Islet precursor cell (in vitro differentiated cells): Measurements from ENCODE around the gene C6orf47.
"Not testable (repeated sequence)": the region's sequence is repeated elsewhere in the genome, so short reads cannot be mapped to it uniquely, and the experiment has no call there.

Experiments
- DNase-seq: peaks from one replicate; pipeline ENCODE4 v3.0.0-alpha.2; 2018

Gene C6orf47, protein sequence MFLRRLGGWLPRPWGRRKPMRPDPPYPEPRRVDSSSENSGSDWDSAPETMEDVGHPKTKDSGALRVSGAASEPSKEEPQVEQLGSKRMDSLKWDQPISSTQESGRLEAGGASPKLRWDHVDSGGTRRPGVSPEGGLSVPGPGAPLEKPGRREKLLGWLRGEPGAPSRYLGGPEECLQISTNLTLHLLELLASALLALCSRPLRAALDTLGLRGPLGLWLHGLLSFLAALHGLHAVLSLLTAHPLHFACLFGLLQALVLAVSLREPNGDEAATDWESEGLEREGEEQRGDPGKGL

DNA sequence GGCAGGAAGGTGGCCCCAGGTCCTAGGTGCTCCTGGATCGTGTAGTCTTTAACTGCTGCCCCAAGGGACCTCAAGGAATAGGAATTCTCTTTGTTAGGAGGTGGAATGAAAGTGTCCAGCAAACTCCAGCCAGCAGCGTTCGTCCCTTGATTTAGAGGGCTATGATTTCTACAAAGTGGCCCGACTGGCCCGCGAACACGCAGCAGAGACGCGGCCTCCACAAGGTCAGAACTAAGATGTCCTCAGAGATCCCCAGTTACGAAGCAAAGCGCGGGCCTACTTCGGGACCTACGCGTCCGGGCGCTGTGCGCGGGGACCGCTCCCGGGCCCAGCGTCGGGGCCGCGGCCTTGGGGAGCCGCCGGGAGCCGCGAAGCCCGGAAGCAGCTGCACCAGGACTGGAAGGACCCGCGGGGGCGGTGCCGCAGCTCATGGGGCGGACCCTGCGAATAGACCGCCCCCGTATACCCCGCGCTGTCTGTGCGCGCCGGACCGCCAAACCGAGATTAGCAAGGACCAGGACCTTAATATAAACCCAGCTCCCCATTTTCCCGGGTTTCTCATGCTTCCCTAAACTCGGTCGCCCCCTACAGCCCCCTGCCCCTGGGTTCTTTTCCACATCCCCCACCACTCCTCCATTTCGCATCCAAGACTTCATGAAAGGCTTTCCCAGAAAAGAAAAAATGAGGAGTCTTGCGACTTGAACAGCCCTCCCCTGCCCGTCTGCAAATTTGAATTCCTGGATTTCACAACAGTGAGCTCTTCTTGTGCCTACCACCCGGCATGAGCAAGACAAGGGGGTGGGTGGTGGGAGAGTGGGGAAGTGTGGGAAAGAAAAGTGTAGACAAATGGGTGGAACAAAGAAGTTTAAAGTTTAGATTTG, at the start of gene C6orf47:
Gene C6orf47 (minus strand): TSS at position 398 of the 881 bp plus-strand sequence. CDS start 831 bp downstream, outside the sequence.
- peak; percentile 88 for DNase-seq

DNA sequence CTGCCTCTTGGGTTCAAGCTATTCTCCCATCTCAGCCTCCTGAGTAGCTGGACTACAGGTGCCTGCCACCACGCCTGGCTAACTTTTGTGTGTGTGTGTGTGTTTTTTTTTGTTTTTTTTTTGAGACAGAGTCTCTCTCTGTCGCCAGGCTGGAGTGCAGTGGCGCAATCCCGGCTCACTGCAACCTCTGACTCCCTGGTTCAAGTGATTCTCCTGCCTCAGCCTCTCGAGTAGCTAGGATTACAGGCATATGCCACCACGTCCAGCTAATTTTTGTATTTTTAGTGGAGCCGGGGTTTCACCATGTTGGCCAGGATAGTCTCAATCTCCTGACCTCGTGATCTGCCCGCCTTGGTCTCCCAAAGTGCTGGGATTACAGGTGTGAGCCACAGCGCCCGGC, 48.6 kb upstream of the C6orf47 start:
- DNase-seq = not testable (repeated sequence)

DNA sequence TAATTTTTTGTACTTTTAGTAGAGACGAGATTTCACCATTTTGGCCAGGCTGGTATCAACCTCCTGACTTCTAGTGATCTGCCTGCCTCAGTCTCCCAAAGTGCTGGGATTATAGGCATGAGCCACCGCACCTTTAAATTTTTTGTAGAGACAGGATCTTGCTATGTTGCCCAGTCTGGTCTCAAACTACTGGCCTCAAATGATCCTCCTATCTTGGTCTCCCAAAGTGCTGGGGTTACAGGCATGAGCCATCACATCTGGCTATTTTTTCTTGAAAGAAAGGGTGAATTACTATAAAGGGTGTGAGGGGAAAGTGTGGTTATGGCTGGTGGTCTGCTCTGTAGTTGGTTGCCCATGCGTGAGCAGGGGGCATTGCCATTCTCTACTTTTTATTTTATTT, 47.6 kb upstream of the C6orf47 start:
- no peak for DNase-seq

DNA sequence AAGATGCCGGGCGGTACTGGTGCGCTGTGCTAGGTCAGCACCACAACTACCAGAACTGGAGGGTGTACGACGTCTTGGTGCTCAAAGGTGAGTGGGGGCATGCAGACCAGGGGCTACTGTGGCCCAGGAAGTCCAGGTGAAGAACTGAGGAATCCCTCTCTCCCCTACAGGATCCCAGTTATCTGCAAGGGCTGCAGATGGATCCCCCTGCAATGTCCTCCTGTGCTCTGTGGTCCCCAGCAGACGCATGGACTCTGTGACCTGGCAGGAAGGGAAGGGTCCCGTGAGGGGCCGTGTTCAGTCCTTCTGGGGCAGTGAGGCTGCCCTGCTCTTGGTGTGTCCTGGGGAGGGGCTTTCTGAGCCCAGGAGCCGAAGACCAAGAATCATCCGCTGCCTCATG, 47.1 kb upstream of the C6orf47 start:
- no peak for DNase-seq

DNA sequence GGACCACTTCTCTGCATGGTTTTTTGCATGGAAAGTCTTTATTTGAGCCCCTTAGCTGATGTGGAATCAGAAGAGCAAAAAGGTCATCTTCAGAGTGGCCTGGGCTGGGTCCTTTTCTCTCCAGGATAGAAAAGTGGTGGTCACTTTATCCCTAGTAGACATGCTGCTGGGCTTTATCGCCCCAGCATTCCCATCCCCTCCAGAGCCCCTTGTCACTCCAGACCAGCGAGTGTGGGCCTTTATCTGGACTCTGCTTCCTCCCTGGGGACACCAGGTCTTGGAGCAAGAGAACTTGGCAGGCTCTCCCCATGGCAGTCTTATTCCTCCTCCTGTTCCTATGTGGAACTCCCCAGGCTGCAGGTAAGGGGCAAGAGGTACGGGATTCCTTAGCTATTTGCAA, 46.0 kb upstream of the C6orf47 start, which contains the start of gene LY6G6F:
Gene LY6G6F (plus strand): TSS at position 268 of the 400 bp plus-strand sequence. CDS start 41 bp downstream, at position 309.
- DNase-seq = no peak

DNA sequence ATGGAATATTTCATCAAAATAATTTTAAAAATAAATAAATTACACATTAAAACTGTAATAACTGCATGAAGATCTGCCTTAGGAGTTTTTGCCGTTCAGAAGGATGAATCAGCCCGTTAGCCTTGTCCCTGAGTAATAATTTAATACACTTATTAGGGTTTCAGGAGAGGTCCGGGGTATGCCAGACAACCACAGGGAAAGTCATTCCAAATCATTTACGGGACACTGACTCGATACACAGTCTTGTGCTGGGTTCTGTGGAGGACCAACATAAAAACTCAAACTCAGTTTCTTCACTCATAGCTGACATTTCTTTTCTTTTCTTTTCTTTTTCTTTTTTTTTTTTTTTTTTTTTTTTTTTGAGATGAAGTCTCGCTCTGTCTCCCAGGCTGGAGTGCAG, 45.4 kb upstream of the C6orf47 start:
- no peak for DNase-seq

DNA sequence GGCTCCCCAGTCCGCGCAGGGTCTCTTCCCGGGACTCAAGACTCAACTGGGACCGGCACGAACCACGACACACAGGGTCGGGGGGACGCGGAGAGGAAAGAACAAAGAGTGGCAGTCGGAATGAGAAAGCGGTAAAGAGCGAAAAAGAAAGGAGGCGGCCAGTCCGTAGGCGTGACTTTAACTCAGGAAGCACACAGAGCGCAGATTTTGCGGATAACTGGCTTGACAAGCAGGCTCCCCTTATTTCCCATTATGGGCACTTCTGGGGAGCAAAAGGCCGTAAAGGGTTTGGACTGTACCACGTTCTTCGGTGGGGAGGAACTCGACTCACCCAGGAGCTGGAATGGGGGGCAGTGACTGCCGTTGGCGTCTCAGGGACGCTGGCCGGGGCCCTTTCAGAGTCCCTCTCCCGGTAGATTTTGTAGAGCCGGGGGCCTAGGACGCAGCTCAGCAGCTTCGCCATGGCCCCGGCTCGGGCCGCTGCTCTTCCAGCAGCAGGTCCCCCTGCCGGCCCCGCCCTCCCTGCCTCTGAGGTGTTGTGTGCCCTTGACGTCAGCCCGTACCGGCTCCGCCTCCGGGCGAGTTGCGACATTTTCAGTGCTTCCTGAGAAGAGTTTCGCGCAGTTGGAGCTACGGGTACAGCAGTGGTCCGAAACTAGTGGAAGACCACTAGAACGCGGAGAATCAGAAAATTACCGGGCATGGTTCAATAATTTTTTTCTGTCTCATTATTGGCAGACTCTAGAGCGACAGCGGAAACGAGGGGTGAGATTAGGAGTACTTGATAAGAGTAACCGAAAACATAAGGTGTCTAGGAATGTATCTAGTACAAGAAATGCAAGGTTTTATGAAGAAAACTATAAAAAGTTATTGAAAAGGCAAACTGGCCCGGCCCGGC, 42.5 kb upstream of the C6orf47 start, which contains the start of gene ABHD16A:
Gene ABHD16A (minus strand): TSS at position 506 of the 898 bp plus-strand sequence. CDS start 43 bp downstream, at position 463.
- peak; percentile 99 for DNase-seq

DNA sequence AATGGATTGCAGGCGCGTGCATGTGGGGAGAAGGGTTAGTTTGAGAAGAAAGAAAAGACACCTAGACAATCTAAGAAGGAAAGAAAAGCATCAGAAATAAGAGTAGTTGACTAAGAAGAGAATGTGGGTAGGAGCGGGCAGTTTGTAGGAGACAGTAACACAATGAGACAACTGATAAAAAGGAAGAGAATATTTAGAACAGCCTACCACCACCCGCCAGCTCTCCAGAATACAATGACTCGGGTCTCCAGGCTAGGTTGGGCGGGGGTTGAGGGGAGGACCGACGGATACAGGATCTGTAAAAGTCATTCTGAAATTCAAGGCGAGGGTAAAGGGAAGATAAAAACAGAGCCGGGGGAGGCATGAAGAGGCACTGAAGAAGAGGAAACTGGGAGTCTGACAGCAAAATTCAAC, 41.8 kb upstream of the C6orf47 start:
- DNase-seq = no peak

DNA sequence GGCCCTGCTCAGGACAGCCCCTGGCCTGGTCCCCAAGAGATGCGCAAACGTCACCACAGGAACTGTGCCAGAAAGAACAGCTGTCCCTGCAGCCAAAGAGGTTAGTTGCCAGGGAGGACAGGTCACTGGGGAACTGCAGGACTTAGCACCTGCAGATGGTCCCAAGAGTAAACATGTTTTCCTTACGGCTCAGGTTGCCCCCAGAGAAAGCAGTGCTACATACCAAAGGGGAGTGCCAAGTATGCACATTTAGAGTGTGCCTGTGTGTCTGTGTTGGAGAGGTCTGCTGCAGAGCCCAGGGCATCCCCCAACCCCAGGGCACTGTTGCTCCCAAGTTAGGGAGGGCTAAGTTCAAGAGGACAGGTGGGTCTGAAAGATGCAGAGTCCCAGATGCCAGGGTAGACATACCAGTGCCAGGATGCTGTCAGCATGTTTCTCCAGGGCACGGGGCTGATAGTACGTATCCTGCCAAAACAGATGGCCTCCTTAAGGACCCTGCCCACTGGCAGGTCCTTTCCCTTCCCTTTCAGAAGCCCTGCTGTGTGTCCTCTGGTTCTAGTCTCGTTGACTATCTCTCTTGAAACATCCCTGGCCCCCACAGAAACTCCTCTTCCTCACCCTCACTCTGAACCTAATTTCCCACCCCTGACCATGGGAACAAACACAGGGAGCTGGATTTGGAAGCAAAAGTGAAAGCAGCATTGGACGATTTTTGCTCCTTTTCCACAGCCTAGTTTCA, 41.3 kb upstream of the C6orf47 start:
- no peak for DNase-seq

DNA sequence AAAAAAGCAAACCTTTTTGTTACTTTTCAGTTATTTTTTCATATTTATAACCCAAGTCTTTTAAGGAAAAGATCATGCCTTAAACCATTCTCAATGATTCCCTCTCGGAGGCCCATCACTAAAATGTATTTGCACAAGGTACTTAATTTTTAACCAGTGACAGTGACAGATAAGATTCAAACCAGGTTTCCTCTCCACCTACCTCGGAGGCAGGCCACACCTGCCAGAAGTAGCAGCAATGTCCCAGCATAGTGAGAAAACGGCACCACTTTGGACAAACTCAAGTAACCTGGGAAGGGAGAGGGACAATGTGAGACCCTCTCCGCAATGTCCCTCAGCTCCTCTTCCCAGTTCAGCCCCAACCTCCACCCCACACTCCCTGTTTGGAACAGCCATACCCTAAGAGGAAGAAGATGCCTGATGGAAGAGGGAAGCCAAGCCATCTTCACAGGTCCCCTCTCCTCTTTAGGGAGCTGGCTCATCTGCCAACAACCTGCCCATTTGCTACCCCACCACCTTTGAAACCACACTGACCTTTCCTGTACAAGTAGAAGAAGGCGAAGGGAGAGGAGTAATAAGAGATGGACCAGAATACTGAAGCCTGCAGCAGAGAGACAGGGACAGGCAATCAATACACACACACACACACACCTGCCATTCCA, 40.3 kb upstream of the C6orf47 start:
- no peak for DNase-seq

DNA sequence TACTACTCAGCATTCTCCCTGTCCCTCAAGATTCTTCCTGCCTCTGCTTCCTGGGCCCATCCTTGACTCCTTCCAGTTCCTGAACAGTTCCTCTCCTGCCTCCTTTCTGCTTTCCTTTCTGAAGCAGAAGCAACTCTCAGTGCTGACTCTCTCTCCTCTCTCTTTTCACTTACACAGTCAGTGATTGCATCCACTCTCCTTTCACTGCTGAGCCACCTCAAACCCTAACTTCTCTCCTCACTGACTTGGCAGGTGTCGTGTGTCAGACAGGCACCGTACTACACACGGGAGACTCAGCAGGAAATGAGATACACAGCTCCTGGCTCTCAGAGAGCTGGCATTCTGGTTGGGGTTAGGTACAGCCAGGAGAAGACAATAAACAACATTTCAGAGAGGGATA, 37.0 kb upstream of the C6orf47 start:
- no peak for DNase-seq

DNA sequence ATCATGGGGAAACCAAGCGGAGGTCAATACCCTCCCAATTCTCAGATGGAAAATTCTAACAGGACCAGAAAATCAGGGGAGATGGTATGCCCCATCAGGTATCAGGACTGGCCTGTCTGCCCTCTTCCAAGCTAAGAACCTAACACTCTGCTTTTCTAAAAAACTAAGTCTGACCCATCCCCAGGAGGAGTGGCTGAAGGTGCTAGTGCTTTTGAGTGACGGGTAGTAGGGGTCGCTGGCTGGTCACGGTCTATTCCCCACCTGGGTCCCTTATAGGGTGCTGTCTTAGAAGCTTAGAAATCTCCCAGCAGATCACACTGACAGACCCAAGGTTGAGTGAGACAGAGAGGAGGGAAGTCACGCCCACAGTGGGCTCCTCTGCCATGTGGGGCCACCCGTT, 33.0 kb upstream of the C6orf47 start:
- DNase-seq = no peak

DNA sequence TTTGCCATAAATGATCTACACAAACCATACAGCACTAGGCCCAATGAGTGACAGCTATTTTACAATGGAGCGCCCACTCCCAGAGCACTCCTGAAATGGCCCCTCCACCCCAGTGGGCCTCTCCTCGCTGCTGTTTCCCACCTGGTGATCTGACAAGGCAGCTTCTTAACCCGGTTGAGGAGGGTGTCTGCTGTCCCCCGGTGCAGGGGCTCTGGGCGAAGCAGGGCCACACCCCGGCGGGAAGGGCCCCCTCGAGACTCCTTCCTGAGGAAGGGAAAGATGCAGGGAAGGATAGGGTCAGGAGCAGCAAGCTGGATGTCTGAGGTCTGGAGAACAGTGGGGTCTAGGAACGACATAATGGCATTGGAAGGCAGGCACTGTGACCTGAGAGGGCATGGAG, 32.3 kb upstream of the C6orf47 start:
- no peak for DNase-seq

DNA sequence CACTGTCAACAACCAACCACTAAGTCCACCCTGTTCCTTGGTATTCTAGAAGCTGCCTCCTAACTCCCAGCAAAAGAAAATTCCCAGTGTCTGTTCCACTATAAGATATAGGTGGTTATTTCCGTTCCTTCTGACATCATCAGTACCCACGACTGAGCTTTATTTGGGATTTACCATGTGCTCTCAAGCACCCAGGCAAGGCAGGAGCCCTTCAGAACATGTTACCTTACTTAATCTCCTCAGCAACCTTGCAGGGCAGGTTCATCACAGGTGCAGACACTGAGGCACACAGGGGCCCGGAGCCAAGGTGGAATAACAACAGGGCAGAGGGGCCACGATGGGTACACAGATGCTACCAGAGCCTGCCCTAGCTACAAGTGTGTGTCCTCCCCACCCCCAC, 31.8 kb upstream of the C6orf47 start:
- DNase-seq = no peak

DNA sequence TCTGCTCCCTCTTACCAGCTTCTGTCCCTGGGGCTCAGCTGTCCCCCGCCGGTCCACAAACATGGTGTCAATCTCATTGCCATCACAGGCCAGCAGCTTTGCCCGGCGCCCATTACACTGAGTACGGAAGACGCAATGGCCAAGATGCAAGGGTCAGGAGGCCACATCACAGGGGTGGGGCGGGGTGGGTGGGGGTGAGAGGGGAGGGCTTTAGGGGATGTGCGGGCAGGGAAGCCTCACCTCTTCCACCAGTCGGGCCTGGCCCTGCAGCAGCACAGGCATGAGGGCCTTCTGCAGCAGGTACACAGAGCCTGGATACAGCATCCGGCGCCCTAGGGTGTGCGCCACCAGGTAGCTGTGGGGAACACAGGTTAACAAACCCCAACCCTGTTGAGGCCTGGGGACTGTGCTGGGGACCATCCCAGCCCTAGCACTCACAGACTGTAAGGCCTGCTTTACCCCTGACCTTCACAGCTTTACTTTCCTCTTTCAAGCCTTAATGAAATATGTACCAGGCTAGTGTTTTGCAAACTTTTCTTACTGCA, 31.1 kb upstream of the C6orf47 start:
- DNase-seq = no peak

DNA sequence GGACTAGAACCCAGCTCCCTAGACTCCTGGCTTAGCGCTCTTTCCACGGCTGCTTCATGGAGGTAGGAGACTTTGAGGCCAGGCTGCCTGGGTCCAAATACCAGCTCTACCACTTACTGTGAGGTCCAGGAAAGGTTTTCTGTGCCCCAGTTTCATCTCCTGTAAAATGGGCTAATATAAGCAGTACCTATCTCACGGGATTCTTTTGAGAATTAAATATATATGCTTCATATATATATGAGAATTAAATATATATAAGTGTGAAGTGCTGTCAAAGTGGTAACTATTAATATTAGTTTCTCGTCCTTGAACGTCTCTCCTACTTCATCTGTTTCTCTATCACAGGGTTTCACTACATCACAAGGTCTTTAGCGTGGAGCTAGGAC, 30.5 kb upstream of the C6orf47 start:
- DNase-seq = no peak

DNA sequence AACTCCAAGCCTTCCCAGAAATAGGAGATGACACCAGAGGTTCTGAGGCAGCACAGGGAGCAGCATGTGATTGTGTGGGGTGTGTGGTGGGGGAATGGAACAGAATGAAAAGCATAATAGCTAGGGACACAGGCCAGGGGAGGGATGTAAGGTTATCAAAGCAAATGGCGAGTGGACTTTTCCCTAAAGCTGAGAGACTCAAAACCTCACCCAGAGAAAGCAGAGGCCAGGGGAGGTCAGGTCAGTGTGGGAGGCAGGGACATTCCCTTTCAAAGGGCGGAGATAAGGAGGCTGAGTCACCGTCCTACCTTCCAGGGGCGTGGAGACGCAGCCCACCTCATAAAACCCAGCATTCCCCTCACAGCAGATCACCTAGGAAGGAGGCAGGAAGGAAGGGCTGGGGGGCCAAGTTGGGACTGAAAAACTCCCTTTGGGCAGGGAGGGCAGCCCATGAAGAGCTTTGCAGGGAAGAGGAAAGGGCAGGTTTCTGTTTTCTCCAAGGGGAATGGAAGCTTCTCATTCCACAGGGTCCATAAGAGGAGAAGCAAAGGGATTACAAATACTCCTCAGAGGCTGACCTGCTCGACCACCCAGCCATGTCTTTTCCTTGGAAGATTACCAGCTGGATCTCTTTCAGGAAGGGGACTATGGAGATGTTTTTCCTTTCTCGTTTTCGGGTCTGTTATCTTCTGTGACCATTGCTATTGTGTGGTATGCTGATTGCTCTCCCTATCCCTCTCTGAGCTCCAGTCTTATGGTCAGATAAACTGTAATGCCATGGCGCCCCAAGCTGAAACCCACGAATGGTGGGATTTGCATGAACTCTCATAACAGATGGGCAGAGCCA, 29.9 kb upstream of the C6orf47 start:
- peak; percentile 88 for DNase-seq

DNA sequence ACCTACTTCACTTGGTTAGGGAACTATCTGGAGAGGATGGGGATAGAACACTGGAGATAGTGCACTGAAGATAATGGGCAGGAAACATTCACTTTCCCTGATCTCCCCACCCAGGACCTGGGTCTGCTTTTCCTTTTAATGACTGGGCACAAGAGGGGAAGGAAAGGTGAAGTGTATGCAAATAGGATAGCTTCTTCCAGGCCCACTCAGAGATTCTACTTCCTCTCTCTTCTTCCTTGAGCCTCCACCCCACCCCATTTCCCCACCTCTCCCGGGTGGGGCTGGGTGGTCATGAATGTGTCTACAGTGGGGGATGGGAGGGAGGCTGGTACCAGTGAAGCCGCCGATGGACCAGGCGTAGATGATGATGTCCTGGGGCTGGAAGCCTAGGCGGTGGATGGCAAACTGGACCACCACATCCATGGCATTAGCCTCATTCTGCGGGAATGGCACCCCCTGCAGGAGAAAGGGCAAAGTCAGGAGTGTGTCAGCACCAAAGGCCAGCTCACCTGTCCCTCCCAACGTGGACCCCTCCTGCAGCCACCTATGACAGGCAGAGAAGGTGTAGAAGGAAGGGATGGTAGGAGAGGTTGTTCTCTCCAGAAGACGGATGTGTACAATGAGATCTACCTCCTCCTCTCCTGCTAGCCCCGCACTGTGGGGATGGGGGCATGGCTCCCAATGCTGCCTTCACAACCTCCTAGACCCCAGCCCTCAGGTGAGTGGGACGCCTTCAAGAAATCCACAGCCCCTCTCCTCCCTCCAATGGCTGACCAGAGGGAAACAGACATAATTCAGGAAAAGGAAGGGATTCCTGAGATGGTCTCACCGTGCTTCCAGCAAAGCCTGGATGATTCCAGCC, 28.9 kb upstream of the C6orf47 start:
- DNase-seq = no peak
